CD4-positive, alpha-beta memory T cell (primary cell): ENCODE measurements around the gene LIPC. TPM values are rescaled to one million over a fixed set of nuclear protein-coding genes. Genes with fewer than 3 reads are reported as not detected.

Experiments
- CTCF ChIA-PET: fragments of 350-600 bp; sonication (Branson Sonifier 250); formaldehyde crosslinking; loops from one replicate; lab custom pipeline; 2021; ENCODE audit warnings: inconsistent platforms; ENCODE audit not compliant: partially characterized antibody; lab: Charles Lee
- POLR2A ChIA-PET: fragments of 350-600 bp; sonication (Branson Sonifier 250); formaldehyde crosslinking; loops from one replicate; lab custom pipeline; 2021; ENCODE audit not compliant: partially characterized antibody; lab: Charles Lee
- DNase-seq, 5 donors: peaks; one replicate each; pipeline versions ENCODE4 v3.0.0 to v3.0.0-alpha.2; 2020 to 2022; ENCODE audit warnings: mixed read lengths in 1 of 5
- H3K27ac ChIP-seq: one replicate; pipeline ENCODE4 v1.7.0; 2013; ENCODE audit warnings: low read depth, low read length
- H3K27me3 ChIP-seq: 2 replicates; pipeline ENCODE4 v1.7.0; 2013; ENCODE audit warnings: mild to moderate bottlenecking, low read length, moderate library complexity; ENCODE audit not compliant: insufficient read depth
- H3K36me3 ChIP-seq: 2 replicates; pipeline ENCODE4 v1.7.0; 2013; ENCODE audit warnings: mild to moderate bottlenecking, low read length, moderate library complexity; ENCODE audit not compliant: insufficient read depth
- H3K4me1 ChIP-seq: 2 replicates; pipeline ENCODE4 v1.7.0; 2013; ENCODE audit warnings: mild to moderate bottlenecking, low read length, moderate library complexity; ENCODE audit not compliant: insufficient read depth
- H3K4me3 ChIP-seq, 2 donors: one replicate each; pipeline ENCODE4 v1.7.0; 2013; ENCODE audit warnings: low read length in 2 of 2, mild to moderate bottlenecking in 1 of 2
- H3K9me3 ChIP-seq, 2 donors: one replicate each; pipeline ENCODE4 v1.7.0; 2013; ENCODE audit warnings: low read length in 2 of 2, control low read depth in 1 of 2; ENCODE audit not compliant: control insufficient read depth in 1 of 2
- H3K27ac Mint-ChIP-seq, 7 donors: one replicate each; pipeline ENCODE4 v1.8.0; 2020 to 2021; ENCODE audit warnings: mixed read lengths in 7 of 7, mild to moderate bottlenecking in 6 of 7, inconsistent platforms in 3 of 7, moderate library complexity in 3 of 7
- H3K27me3 Mint-ChIP-seq, 2 donors: one replicate each; pipeline ENCODE4 v1.8.0; 2020 to 2021; ENCODE audit warnings: mixed read lengths in 2 of 2
- H3K36me3 Mint-ChIP-seq, 2 donors: one replicate each; pipeline ENCODE4 v1.8.0; 2020 to 2021; ENCODE audit warnings: mixed read lengths in 2 of 2, inconsistent platforms in 1 of 2, mild to moderate bottlenecking in 1 of 2
- H3K4me1 Mint-ChIP-seq, 4 donors: one replicate each; pipeline ENCODE4 v1.8.0; 2020 to 2021; ENCODE audit warnings: mixed read lengths in 4 of 4, mild to moderate bottlenecking in 1 of 4
- H3K4me3 Mint-ChIP-seq, 8 donors: one replicate each; pipeline ENCODE4 v1.8.0; 2020 to 2021; ENCODE audit warnings: mixed read lengths in 8 of 8, mild to moderate bottlenecking in 7 of 8, moderate library complexity in 6 of 8, inconsistent platforms in 3 of 8
- H3K9me3 Mint-ChIP-seq, 8 donors: one replicate each; pipeline ENCODE4 v1.8.0; 2020 to 2021; ENCODE audit warnings: mixed read lengths in 8 of 8, mild to moderate bottlenecking in 5 of 8, inconsistent platforms in 3 of 8, moderate library complexity in 1 of 8
- intact Hi-C: fragments of 100-400 bp; cut with micrococcal nuclease; formaldehyde crosslinking; loops from one replicate; pipeline ENCODE4 v1.15.1; 2023
- polyA plus RNA-seq, 2 donors: library from polyadenylated mRNA; unstranded; fragments of 300-500 nt; fragmentation: Illumina TruSeq; gene quantifications; one replicate each; pipeline ENCODE4 v1.2.3, GENCODE V29; 2021
- total RNA-seq, 2 experiments: library from RNA; stranded (reverse); gene quantifications; one replicate each; pipeline ENCODE4 v1.2.3, GENCODE V29; 2021

Gene LIPC
- total and polyA plus RNA-seq, 4 experiments from 2014 or later: 0.25 to 2.4 (median 0.41) TPM; not detected in 1

DNA sequence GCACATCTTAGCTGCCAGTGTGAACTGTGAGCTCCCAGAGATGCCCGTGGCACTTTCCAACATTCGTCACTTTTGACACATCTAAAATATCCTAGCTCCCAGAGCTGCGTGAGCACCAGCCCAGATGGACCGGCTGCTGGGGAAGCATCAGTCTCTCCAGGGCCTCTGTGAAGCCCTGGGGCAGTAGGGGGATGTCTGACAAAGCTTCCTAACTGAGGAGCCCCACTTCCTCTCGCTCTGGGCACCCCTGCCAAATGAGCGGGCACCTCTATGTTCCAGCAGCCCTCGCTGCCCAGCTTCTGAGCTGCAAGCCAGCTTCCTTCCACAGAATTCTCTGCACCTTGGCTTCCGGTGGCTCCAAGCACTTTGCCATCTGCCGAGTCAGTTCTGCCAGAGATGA, 91.1 kb downstream of the LIPC start:
- DNase-seq: no peak
- H3K9me3 Mint-ChIP-seq: no peaks in the 10 kb centered on the region
- no peak overlapping the region for H3K4me3 ChIP-seq
- peaks cover 2 to 5% of the 10 kb centered on the region in 2 donors for H3K27me3 Mint-ChIP-seq
- H3K9me3 ChIP-seq: no peaks in the 10 kb centered on the region
- H3K27me3 ChIP-seq: no peaks in the 10 kb centered on the region
- H3K27ac Mint-ChIP-seq: no peak overlapping the region
- peaks cover 5 to 15% (median 10%) of the 10 kb centered on the region in 4 donors for H3K4me1 Mint-ChIP-seq
- no peak overlapping the region for H3K4me3 Mint-ChIP-seq
- CTCF ChIA-PET: no interaction called here
- peaks cover 5% of the 10 kb centered on the region for H3K4me1 ChIP-seq
- no peaks in the 10 kb centered on the region for H3K36me3 ChIP-seq
- POLR2A ChIA-PET: no interaction called here
- H3K27ac ChIP-seq: no peak overlapping the region
- intact Hi-C loops: no loop called here
- no peaks in the 10 kb centered on the region for H3K36me3 Mint-ChIP-seq

DNA sequence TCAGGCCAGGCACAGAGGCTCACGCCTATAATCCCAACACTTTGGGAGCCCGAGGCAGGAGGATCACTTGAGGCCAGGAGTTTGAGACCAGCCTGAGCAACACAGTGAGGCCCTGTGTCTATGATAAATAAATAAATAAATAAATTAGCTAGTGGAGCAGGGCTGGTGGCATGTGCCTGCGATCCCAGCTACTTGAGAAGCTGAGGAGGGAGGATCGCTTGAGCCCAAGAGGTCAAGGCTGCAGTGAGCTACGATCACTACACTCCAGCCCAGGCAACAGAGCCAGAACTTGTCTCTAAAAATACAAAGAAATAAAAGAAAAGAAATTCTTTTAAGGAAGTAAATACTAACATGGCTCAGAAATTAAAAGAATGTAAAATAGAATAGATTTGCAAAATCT, 91.8 kb downstream of the LIPC start:
- Histone ChIP-seq H3K9me3 (no peaks in the 10 kb centered on the region), H3K27ac (no peak overlapping the region), H3K4me3 (no peak overlapping the region), H3K36me3 (no peaks in the 10 kb centered on the region), H3K27me3 (no peaks in the 10 kb centered on the region), H3K4me1 (no peaks in the 10 kb centered on the region)
- Mint-ChIP-seq H3K4me3 (no peak overlapping the region), H3K4me1 (peaks cover 1 to 8% (median 4%) of the 10 kb centered on the region in 4 donors), H3K27me3 (peaks cover 2 to 5% of the 10 kb centered on the region in 2 donors), H3K27ac (no peak overlapping the region), H3K9me3 (no peaks in the 10 kb centered on the region), H3K36me3 (no peaks in the 10 kb centered on the region)
- intact Hi-C loops: no loop called here
- ChIA-PET POLR2A (no interaction called here), CTCF (no interaction called here)
- no peak for DNase-seq

DNA sequence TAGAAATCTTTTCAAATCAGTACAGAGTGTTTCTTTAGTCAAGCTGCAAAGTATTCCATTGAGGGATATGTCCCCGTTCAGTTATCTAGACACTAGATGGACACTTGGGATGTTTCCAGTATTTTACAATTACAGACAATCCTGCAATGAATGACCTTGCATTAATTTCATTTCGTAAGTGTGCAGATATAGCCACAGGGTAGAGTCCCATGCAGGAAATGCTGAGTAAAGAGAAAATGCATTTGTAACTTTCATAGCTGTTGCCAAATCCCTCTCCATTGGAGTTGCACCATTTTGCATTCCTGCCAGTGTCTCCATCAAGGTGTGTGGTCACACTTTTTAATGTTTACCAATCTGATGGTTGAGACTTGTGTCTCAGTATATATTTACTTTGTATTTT, 92.5 kb downstream of the LIPC start:
- H3K4me3 Mint-ChIP-seq: no peak overlapping the region
- CTCF ChIA-PET: no interaction called here
- POLR2A ChIA-PET: no interaction called here
- Histone ChIP-seq H3K4me1 (no peaks in the 10 kb centered on the region), H3K36me3 (no peaks in the 10 kb centered on the region), H3K27ac (no peak overlapping the region), H3K9me3 (no peaks in the 10 kb centered on the region), H3K4me3 (no peak overlapping the region), H3K27me3 (no peaks in the 10 kb centered on the region)
- intact Hi-C loops: no loop called here
- H3K27me3 Mint-ChIP-seq: peaks cover 2 to 5% of the 10 kb centered on the region in 2 donors
- H3K36me3 Mint-ChIP-seq: no peaks in the 10 kb centered on the region
- DNase-seq: no peak
- H3K4me1 Mint-ChIP-seq: peaks cover 1 to 7% (median 4%) of the 10 kb centered on the region in 4 donors
- peak overlapping the region in 1 of 7 donors; percentile 66 for H3K27ac Mint-ChIP-seq
- no peaks in the 10 kb centered on the region for H3K9me3 Mint-ChIP-seq

DNA sequence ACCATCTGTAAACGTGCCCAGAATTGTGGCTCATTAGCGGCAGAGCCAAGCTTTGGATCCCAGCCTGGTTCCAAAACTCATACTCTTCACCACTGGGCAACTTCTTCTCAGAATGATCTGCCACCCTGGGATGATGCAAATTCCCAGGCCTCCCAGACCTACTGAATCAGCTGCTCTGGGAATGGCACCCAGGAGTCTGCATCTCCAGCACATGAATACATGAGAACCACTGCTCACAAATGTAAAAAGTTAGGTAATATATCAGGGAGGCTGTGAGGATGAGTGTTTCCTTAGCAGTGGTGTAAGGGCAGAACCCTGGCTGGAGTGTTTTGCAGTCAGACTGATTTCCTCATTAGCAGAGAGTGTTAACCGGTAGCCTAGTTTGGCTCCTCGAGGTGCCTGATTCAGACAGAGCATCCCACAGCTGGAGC, 94.2 kb downstream of the LIPC start:
- CTCF ChIA-PET: no interaction called here
- Histone ChIP-seq H3K4me1 (no peaks in the 10 kb centered on the region), H3K9me3 (no peaks in the 10 kb centered on the region), H3K36me3 (no peaks in the 10 kb centered on the region), H3K27ac (no peak overlapping the region), H3K27me3 (no peaks in the 10 kb centered on the region), H3K4me3 (no peak overlapping the region)
- Mint-ChIP-seq H3K9me3 (no peaks in the 10 kb centered on the region), H3K4me3 (peak overlapping the region in 1 of 8 donors; percentile 31), H3K27ac (no peak overlapping the region), H3K27me3 (peaks cover 2% of the 10 kb centered on the region in 2 donors), H3K36me3 (no peaks in the 10 kb centered on the region), H3K4me1 (peaks cover 0 to 1% (median 0%) of the 10 kb centered on the region in 4 donors)
- POLR2A ChIA-PET: no interaction called here
- DNase-seq: no peak
- intact Hi-C loops: no loop called here

DNA sequence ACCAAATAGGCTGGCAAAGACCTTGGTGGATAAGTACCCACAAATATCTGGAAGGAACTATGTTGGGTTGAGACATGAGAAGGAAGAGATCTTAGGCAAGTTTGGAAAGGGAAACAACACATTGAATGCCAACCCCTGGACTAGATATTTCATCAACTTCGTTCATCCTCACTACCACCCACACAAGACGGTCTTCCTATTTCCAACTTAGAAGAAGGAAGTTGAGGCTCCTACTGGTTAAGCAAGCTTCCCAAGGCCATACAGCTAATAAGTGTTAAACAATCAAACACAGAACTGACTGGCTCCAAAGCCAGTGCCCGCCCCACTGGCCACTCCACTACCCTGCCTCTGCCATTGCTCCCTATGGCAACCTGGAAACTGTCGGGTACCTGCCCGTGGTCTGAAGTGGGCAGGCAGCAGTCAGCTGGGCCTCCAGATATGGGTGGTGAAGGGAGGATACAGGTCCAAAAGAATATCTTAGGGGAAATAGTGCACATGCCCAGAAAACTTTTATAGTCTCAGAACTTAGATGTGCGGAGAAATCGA, 94.9 kb downstream of the LIPC start:
- no peaks in the 10 kb centered on the region for H3K4me1 ChIP-seq
- POLR2A ChIA-PET: interaction anchor here (1.2 kb wide), 1 partner anchor 9 kb away, joined by 3 read pairs; no protein-coding TSS in a partner anchor

DNA sequence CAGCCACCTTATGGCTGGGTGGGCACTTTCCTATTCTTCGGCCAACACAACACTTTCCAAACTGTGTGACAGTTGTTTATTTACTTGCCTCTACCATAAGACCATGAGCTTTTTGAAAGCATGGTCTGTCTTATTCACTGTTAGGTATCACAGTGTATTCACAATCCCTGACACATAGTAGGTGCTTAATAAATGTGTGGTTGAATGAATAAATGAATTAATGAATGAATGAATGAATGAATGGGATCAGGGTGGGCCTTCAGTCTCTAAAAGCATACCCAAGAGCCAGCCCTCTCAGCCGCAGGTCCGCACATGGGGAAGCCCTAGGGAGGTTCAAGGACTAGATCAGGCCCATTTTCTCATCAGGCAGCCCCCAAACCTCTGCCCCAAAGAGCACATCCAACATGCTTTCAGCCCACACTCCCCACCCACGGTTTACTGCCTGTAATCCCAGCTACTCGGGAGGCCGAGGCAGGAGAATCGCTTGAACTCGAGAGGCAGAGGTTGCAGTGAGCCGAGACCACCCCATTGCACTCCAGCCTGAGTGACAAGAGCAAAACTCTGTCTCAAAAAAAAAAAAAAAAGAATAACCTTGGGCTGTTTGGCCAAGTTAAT, 95.9 kb downstream of the LIPC start:
- no peak for DNase-seq
- ChIA-PET CTCF (no interaction called here), POLR2A (interaction anchor here (1.2 kb wide), 1 partner anchor 10 kb away, joined by 3 read pairs; no protein-coding TSS in a partner anchor)
- H3K27me3 Mint-ChIP-seq: peaks cover 2% of the 10 kb centered on the region in 2 donors
- no peak overlapping the region for H3K27ac Mint-ChIP-seq
- Histone ChIP-seq H3K9me3 (no peaks in the 10 kb centered on the region), H3K27me3 (no peaks in the 10 kb centered on the region), H3K4me1 (no peaks in the 10 kb centered on the region), H3K4me3 (no peak overlapping the region), H3K36me3 (no peaks in the 10 kb centered on the region), H3K27ac (no peak overlapping the region)
- no peaks in the 10 kb centered on the region for H3K9me3 Mint-ChIP-seq
- intact Hi-C loops: no loop called here
- peaks cover 0 to 1% (median 0%) of the 10 kb centered on the region in 4 donors for H3K4me1 Mint-ChIP-seq
- no peaks in the 10 kb centered on the region for H3K36me3 Mint-ChIP-seq
- no peak overlapping the region for H3K4me3 Mint-ChIP-seq

More for the DNA sequence above, 94.9 kb downstream of the LIPC start:
- Histone ChIP-seq H3K36me3 (no peaks in the 10 kb centered on the region), H3K27ac (no peak overlapping the region), H3K9me3 (no peaks in the 10 kb centered on the region), H3K27me3 (no peaks in the 10 kb centered on the region), H3K4me3 (no peak overlapping the region)
- CTCF ChIA-PET: no interaction called here
- intact Hi-C loops: no loop called here
- no peak for DNase-seq
- Mint-ChIP-seq H3K4me1 (peaks cover 0 to 1% (median 0%) of the 10 kb centered on the region in 4 donors), H3K27me3 (peaks cover 2% of the 10 kb centered on the region in 2 donors), H3K36me3 (no peaks in the 10 kb centered on the region), H3K9me3 (no peaks in the 10 kb centered on the region), H3K27ac (peak overlapping the region in 1 of 7 donors; percentile 15), H3K4me3 (no peak overlapping the region)

DNA sequence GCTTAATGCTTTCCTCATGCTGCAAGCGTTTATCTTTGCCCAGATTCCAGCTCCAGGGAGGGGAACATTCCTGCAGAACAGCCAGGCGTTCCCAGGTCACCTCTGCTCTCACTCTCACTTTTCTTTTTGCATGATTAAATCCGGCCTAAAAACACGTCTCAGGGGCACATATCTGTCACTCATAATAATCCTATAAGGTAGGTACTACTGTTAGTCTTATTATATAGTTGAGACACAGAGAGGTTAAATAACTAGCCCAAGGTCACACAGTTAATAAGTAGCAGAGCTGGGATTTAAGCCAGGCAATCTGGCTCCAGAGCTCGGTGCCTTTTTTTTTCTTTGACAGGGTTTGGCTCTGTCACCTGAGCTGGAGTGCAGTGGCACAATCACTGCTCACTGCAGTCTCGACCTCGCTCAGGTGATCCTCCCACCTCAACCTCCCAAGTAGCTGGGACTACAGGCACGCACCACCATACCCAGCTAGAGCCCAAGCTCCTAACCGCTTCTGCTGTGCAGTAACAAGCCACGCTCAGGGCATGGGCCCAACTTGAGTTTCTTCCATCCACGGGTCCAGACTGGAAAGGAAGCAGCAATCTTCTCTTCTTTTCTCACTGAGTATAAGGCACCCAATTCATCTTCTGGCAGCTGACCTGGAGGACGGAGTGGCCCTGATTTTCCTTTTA, 96.5 kb downstream of the LIPC start:
- Mint-ChIP-seq H3K4me1 (peaks cover 0 to 1% (median 0%) of the 10 kb centered on the region in 4 donors), H3K27ac (no peak overlapping the region), H3K27me3 (peaks cover 2% of the 10 kb centered on the region in 2 donors), H3K4me3 (no peak overlapping the region), H3K9me3 (no peaks in the 10 kb centered on the region), H3K36me3 (no peaks in the 10 kb centered on the region)
- no peak overlapping the region for H3K4me3 ChIP-seq
- ChIA-PET CTCF (no interaction called here), POLR2A (interaction anchor here (1.2 kb wide), 1 partner anchor 11 kb away, joined by 3 read pairs; no protein-coding TSS in a partner anchor)
- H3K4me1 ChIP-seq: no peaks in the 10 kb centered on the region
- H3K27ac ChIP-seq: no peak overlapping the region
- intact Hi-C loops: no loop called here
- no peaks in the 10 kb centered on the region for H3K9me3 ChIP-seq
- DNase-seq: no peak
- H3K27me3 ChIP-seq: no peaks in the 10 kb centered on the region
- no peaks in the 10 kb centered on the region for H3K36me3 ChIP-seq
